ENCODE measurements around the gene PTGDR.

The PTGDR gene

GRCh38 chr14:52265253-52265652, 2.2 kb upstream of the PTGDR start:
- no peak for DNase-seq (ENCODE audit: low spot score)

- DNase-seq (ENCODE audit: low spot score), result no peak
Observed at GRCh38 chr14:52266179-52266578, 1.3 kb upstream of the PTGDR start.

- DNase-seq (ENCODE audit: low spot score), result no peak
Observed at GRCh38 chr14:52266782-52267181, 716 bp upstream of the PTGDR start.

GRCh38 chr14:52268279-52269061, 972 bp downstream of the PTGDR start:
- DNase-seq (ENCODE audit: low spot score), result no peak

GRCh38 chr14:52269100-52269499, 1.6 kb downstream of the PTGDR start:
- no peak for DNase-seq (ENCODE audit: low spot score)

- no peak for DNase-seq (ENCODE audit: low spot score)
Observed at GRCh38 chr14:52269982-52270381, 2.5 kb downstream of the PTGDR start.

- no peak for DNase-seq (ENCODE audit: low spot score)
Observed at GRCh38 chr14:52271538-52271937, 4.0 kb downstream of the PTGDR start.

- DNase-seq (ENCODE audit: low spot score), result no peak
Observed at GRCh38 chr14:52272375-52272774, 4.9 kb downstream of the PTGDR start.

- no peak for DNase-seq (ENCODE audit: low spot score)
Observed at GRCh38 chr14:52275372-52275771, 7.9 kb downstream of the PTGDR start.

GRCh38 chr14:52277552-52277951, 10.1 kb downstream of the PTGDR start:
- no peak for DNase-seq (ENCODE audit: low spot score)

- no peak for DNase-seq (ENCODE audit: low spot score)
Observed at GRCh38 chr14:52279408-52279807, 11.9 kb downstream of the PTGDR start.

- DNase-seq (ENCODE audit: low spot score), result no peak
Observed at GRCh38 chr14:52283099-52283498, 15.6 kb downstream of the PTGDR start.

GRCh38 chr14:52286661-52287649, 19.5 kb downstream of the PTGDR start:
- no peak for DNase-seq (ENCODE audit: low spot score)

- no peak for DNase-seq (ENCODE audit: low spot score)
Observed at GRCh38 chr14:52296378-52296777, 28.9 kb downstream of the PTGDR start.

GRCh38 chr14:52298795-52299194, 31.3 kb downstream of the PTGDR start:
- no peak for DNase-seq (ENCODE audit: low spot score)

GRCh38 chr14:52299692-52300278, 32.3 kb downstream of the PTGDR start:
- peak; percentile 34 for DNase-seq (ENCODE audit: low spot score)

- DNase-seq (ENCODE audit: low spot score), result no peak
Observed at GRCh38 chr14:52303236-52303635, 35.7 kb downstream of the PTGDR start.

GRCh38 chr14:52304248-52304904, 36.9 kb downstream of the PTGDR start:
- no peak for DNase-seq (ENCODE audit: low spot score)

GRCh38 chr14:52305014-52305413, 37.5 kb downstream of the PTGDR start:
- DNase-seq (ENCODE audit: low spot score), result no peak

- no peak for DNase-seq (ENCODE audit: low spot score)
Observed at GRCh38 chr14:52307376-52307775, 39.9 kb downstream of the PTGDR start.

- no peak for DNase-seq (ENCODE audit: low spot score)
Observed at GRCh38 chr14:52307905-52308304, 40.4 kb downstream of the PTGDR start.

GRCh38 chr14:52310541-52310940, 43.0 kb downstream of the PTGDR start:
- DNase-seq (ENCODE audit: low spot score), result no peak

Measured in hematopoietic multipotent progenitor cell treated with erythropoietin and hydrocortisone succinate and interleukin-3 and kit ligand, for 15 days (in vitro differentiated cells).